HepG2 (cell line): Measurements from ENCODE around the gene NAV1. TPM values are rescaled to one million over a fixed set of nuclear protein-coding genes. Genes with fewer than 3 reads are reported as not detected.

Experiments used
- DNMT1 ChIP-seq: sonication (generic); formaldehyde crosslinking; IDR thresholded peaks from 2 replicates; pipeline ENCODE4 v1.5.1; 2020; ENCODE audit warnings: mild to moderate bottlenecking, missing genetic modification reagents
- ISL2 ChIP-seq: sonication (generic); formaldehyde crosslinking; IDR thresholded peaks from 2 replicates; pipeline ENCODE4 v1.5.0; 2020; ENCODE audit warnings: missing genetic modification reagents
- JUNB ChIP-seq: sonication (generic); formaldehyde crosslinking; IDR thresholded peaks from 2 replicates; pipeline ENCODE4 v1.8.0; 2022; ENCODE audit warnings: missing genetic modification reagents, mild to moderate bottlenecking, borderline replicate concordance
- KDM5A ChIP-seq: fragments of 200-600 bp; sonication (generic); IDR thresholded peaks from 2 replicates; pipeline ENCODE4 v1.7.0; 2018; ENCODE audit warnings: antibody characterized with exemption, mild to moderate bottlenecking, low read length, borderline replicate concordance
- NCOA1 ChIP-seq: sonication (generic); formaldehyde crosslinking; IDR thresholded peaks from 2 replicates; pipeline ENCODE4 v1.9.0; 2021; ENCODE audit warnings: missing genetic modification reagents
- PHB2 ChIP-seq: fragments of 450-650 bp; IDR thresholded peaks from 2 replicates; pipeline ENCODE4 v1.6.1; 2018; ENCODE audit not compliant: partially characterized antibody
- RBFOX2 ChIP-seq: fragments of 200-400 bp; formaldehyde crosslinking; IDR thresholded peaks from 2 replicates; pipeline ENCODE4 v1.6.1; 2017; ENCODE audit warnings: low read depth, mild to moderate bottlenecking, low read length
- RFX5 ChIP-seq: IDR thresholded peaks from 2 replicates; pipeline ENCODE4 v1.6.1; 2011; ENCODE audit warnings: low read depth, low read length, improper control_type of control experiment
- TEAD2 ChIP-seq: sonication (generic); formaldehyde crosslinking; IDR thresholded peaks from 2 replicates; pipeline ENCODE4 v1.9.0; 2021; ENCODE audit warnings: missing genetic modification reagents
- ZBTB8A ChIP-seq: sonication (generic); formaldehyde crosslinking; IDR thresholded peaks from 2 replicates; pipeline ENCODE4 v1.4.0; 2020; ENCODE audit warnings: mild to moderate bottlenecking, low read depth, missing genetic modification reagents, borderline replicate concordance
- ZNF441 ChIP-seq: sonication (generic); formaldehyde crosslinking; IDR thresholded peaks from 2 replicates; pipeline ENCODE4 v1.7.0; 2021; ENCODE audit warnings: missing genetic modification reagents, borderline replicate concordance
- ZNF562 ChIP-seq: sonication (generic); formaldehyde crosslinking; IDR thresholded peaks from 2 replicates; pipeline ENCODE4 v1.8.0; 2022; ENCODE audit warnings: missing genetic modification reagents, borderline replicate concordance
- ZNF614 ChIP-seq: IDR thresholded peaks from 2 replicates; pipeline ENCODE4 v1.6.1; 2018; ENCODE audit warnings: missing biosample characterization, missing genetic modification reagents, inconsistent platforms, borderline replicate concordance
- ZNF768 ChIP-seq: sonication (generic); formaldehyde crosslinking; IDR thresholded peaks from 2 replicates; pipeline ENCODE4 v1.4.0; 2020; ENCODE audit warnings: missing genetic modification reagents
- polyA plus RNA-seq, 8 experiments: library from polyadenylated mRNA; depleted of rRNA in 3 of 8; stranded (reverse) in 7 of 8; unstranded in 1 of 8; fragments of >200 nt; fragmentation: Illumina TruSeq in 4 of 8; extraction: Trizol in 4 of 8; gene quantifications; 2 replicates each; pipeline versions ENCODE4 v1.2.1 to v1.2.3, GENCODE V29; 2011 to 2016; ENCODE audit warnings: low read depth in 4 of 8, missing spikeins in 1 of 8, mixed read lengths in 1 of 8; ENCODE audit not compliant: insufficient read depth in 1 of 8
- total RNA-seq, 5 experiments: library from RNA; depleted of rRNA; stranded (reverse); fragments of >200 nt; fragmentation: Illumina TruSeq; extraction: Trizol; gene quantifications; 2 replicates each; pipeline ENCODE4 v1.2.3, GENCODE V29; 2016; ENCODE audit warnings: low read depth in 1 of 5
- TF ChIP-seq, protein P1 (sequence below): sonication (generic); formaldehyde crosslinking; IDR thresholded peaks from 2 replicates; pipeline ENCODE4 v1.5.0; 2020; ENCODE audit warnings: mild to moderate bottlenecking, missing genetic modification reagents
- TF ChIP-seq, protein P2 (sequence below): sonication (generic); formaldehyde crosslinking; IDR thresholded peaks from 2 replicates; pipeline ENCODE4 v1.4.0; 2020; ENCODE audit warnings: missing genetic modification reagents
- TF ChIP-seq, protein P3 (sequence below): sonication (generic); formaldehyde crosslinking; IDR thresholded peaks from 2 replicates; pipeline ENCODE4 v1.5.0; 2020; ENCODE audit warnings: missing genetic modification reagents
- TF ChIP-seq, protein P4 (sequence below): sonication (generic); formaldehyde crosslinking; IDR thresholded peaks from 2 replicates; pipeline ENCODE4 v1.4.0; 2020; ENCODE audit warnings: missing genetic modification reagents
- TF ChIP-seq, protein P5 (sequence below): sonication (generic); formaldehyde crosslinking; IDR thresholded peaks from 2 replicates; pipeline ENCODE4 v1.5.1; 2020; ENCODE audit warnings: mild to moderate bottlenecking, missing genetic modification reagents, moderate library complexity
- TF ChIP-seq, protein P6 (sequence below): sonication (generic); formaldehyde crosslinking; IDR thresholded peaks from 2 replicates; pipeline ENCODE4 v1.5.0; 2020; ENCODE audit warnings: mild to moderate bottlenecking, low read depth, missing genetic modification reagents, borderline replicate concordance

Gene NAV1
- total and polyA plus RNA-seq, 2 of the 13 experiments (the other 11 are each of a cell fraction or from before 2014, with no cell fraction given), result not detected

DNA sequence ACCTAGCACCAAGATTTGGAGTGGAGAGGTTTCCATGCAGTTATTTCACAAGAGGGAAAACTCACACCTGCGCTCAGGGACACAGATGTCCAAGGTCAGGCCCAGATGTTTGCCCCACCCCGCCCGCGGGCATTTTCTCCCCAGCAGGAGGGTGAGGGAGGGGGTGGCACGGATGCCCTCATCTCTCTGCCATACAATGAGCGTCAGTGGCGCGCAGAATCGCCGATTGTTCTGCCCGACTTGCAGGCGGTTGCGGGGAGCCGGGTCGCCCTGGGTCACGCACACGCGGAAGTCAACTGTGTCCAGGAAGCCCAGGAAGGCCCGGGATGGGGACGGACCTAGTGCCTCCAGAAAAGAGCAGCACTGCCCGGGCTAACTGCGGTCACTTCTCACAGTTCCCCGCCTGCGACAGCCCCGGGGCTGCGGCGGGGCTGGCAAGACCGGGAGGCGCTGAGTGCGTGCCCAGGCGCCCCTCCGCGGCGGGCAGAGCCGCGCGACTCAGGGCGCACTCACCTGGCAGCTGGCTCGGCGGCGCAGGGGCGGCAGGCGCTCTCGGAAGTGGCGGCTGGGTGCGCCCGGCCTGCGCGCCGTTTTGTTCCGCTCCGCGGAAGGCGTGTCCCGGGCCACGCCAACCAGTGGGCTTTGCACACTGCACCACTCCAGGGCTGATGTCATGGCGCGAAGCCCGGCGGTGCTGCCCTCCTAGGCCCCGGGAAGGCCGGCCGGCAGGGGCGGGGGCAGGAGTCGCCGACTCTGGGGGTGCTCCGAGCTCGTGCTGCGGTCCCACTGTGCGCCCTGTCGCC lies 32.2 kb upstream of the NAV1 start, which contains the start of gene CSRP1 (continued):
- TF ChIP-seq ZNF562 (CRISPR knock-in tag) (no peak), TEAD2 (CRISPR knock-in tag) (no peak), DNMT1 (CRISPR knock-in tag) (no peak), KDM5A (no peak), ZNF768 (CRISPR knock-in tag) (no peak; the same call in 1 of the 2 replicates), RFX5 (no peak), RBFOX2 (peak; percentile 88), JUNB (CRISPR knock-in tag) (no peak), ZBTB8A (CRISPR knock-in tag) (no peak), NCOA1 (CRISPR knock-in tag) (no peak), ZNF441 (CRISPR knock-in tag) (no peak), PHB2 (no peak), ISL2 (no peak), ZNF614 (CRISPR knock-in tag) (no peak)
- TF ChIP-seq, protein P1, sequence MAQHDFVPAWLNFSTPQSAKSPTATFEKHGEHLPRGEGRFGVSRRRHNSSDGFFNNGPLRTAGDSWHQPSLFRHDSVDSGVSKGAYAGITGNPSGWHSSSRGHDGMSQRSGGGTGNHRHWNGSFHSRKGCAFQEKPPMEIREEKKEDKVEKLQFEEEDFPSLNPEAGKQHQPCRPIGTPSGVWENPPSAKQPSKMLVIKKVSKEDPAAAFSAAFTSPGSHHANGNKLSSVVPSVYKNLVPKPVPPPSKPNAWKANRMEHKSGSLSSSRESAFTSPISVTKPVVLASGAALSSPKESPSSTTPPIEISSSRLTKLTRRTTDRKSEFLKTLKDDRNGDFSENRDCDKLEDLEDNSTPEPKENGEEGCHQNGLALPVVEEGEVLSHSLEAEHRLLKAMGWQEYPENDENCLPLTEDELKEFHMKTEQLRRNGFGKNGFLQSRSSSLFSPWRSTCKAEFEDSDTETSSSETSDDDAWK, result no peak
- TF ChIP-seq, protein P2, sequence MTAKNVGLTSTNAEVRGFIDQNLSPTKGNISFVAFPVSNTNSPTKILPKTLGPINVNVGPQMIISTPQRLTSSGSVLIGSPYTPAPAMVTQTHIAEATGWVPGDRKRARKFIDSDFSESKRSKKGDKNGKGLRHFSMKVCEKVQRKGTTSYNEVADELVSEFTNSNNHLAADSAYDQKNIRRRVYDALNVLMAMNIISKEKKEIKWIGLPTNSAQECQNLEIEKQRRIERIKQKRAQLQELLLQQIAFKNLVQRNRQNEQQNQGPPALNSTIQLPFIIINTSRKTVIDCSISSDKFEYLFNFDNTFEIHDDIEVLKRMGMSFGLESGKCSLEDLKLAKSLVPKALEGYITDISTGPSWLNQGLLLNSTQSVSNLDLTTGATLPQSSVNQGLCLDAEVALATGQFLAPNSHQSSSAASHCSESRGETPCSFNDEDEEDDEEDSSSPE, result peak; percentile 62
- TF ChIP-seq, protein P3, sequence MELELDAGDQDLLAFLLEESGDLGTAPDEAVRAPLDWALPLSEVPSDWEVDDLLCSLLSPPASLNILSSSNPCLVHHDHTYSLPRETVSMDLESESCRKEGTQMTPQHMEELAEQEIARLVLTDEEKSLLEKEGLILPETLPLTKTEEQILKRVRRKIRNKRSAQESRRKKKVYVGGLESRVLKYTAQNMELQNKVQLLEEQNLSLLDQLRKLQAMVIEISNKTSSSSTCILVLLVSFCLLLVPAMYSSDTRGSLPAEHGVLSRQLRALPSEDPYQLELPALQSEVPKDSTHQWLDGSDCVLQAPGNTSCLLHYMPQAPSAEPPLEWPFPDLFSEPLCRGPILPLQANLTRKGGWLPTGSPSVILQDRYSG (CRISPR knock-in tag), result no peak
- TF ChIP-seq, protein P4, sequence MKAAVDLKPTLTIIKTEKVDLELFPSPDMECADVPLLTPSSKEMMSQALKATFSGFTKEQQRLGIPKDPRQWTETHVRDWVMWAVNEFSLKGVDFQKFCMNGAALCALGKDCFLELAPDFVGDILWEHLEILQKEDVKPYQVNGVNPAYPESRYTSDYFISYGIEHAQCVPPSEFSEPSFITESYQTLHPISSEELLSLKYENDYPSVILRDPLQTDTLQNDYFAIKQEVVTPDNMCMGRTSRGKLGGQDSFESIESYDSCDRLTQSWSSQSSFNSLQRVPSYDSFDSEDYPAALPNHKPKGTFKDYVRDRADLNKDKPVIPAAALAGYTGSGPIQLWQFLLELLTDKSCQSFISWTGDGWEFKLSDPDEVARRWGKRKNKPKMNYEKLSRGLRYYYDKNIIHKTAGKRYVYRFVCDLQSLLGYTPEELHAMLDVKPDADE (CRISPR knock-in tag), result no peak
- TF ChIP-seq, protein P5, sequence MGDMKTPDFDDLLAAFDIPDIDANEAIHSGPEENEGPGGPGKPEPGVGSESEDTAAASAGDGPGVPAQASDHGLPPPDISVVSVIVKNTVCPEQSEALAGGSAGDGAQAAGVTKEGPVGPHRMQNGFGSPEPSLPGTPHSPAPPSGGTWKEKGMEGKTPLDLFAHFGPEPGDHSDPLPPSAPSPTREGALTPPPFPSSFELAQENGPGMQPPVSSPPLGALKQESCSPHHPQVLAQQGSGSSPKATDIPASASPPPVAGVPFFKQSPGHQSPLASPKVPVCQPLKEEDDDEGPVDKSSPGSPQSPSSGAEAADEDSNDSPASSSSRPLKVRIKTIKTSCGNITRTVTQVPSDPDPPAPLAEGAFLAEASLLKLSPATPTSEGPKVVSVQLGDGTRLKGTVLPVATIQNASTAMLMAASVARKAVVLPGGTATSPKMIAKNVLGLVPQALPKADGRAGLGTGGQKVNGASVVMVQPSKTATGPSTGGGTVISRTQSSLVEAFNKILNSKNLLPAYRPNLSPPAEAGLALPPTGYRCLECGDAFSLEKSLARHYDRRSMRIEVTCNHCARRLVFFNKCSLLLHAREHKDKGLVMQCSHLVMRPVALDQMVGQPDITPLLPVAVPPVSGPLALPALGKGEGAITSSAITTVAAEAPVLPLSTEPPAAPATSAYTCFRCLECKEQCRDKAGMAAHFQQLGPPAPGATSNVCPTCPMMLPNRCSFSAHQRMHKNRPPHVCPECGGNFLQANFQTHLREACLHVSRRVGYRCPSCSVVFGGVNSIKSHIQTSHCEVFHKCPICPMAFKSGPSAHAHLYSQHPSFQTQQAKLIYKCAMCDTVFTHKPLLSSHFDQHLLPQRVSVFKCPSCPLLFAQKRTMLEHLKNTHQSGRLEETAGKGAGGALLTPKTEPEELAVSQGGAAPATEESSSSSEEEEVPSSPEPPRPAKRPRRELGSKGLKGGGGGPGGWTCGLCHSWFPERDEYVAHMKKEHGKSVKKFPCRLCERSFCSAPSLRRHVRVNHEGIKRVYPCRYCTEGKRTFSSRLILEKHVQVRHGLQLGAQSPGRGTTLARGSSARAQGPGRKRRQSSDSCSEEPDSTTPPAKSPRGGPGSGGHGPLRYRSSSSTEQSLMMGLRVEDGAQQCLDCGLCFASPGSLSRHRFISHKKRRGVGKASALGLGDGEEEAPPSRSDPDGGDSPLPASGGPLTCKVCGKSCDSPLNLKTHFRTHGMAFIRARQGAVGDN, result peak; percentile 93
- TF ChIP-seq, protein P6, sequence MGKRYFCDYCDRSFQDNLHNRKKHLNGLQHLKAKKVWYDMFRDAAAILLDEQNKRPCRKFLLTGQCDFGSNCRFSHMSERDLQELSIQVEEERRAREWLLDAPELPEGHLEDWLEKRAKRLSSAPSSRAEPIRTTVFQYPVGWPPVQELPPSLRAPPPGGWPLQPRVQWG (CRISPR knock-in tag), result no peak
